GM12873 (cell line): Measurements from ENCODE around the gene RNF175.

Experiments used
- TF ChIP-seq, protein P1 (sequence below): IDR thresholded peaks from 2 replicates; pipeline ENCODE4 v1.5.1; 2012; ENCODE audit warnings: low read depth, mild to moderate bottlenecking, moderate library complexity, low read length, control low read depth; ENCODE audit not compliant: insufficient read depth; ENCODE audit errors: missing control alignments

Gene RNF175

DNA sequence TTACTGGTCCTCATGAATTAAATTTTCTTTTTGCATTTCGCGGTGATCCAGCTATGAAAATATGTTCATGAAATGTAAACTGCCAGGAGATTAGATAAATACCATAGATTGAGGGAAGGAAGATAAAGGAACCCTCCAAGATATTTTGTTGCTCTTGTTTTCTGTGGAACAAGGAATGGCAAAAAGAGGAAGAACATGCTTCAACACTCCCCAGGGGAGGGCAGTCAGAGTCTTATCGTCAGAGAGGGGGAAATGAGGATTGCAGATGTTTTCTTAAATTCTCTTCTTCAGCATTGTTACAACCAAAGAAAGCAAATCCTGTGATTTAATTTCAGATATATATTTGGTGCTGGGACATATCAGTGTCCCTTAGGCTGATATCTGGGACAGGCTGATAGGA lies 38.6 kb upstream of the RNF175 start:
- TF ChIP-seq, protein P1, sequence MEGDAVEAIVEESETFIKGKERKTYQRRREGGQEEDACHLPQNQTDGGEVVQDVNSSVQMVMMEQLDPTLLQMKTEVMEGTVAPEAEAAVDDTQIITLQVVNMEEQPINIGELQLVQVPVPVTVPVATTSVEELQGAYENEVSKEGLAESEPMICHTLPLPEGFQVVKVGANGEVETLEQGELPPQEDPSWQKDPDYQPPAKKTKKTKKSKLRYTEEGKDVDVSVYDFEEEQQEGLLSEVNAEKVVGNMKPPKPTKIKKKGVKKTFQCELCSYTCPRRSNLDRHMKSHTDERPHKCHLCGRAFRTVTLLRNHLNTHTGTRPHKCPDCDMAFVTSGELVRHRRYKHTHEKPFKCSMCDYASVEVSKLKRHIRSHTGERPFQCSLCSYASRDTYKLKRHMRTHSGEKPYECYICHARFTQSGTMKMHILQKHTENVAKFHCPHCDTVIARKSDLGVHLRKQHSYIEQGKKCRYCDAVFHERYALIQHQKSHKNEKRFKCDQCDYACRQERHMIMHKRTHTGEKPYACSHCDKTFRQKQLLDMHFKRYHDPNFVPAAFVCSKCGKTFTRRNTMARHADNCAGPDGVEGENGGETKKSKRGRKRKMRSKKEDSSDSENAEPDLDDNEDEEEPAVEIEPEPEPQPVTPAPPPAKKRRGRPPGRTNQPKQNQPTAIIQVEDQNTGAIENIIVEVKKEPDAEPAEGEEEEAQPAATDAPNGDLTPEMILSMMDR, result no peak

DNA sequence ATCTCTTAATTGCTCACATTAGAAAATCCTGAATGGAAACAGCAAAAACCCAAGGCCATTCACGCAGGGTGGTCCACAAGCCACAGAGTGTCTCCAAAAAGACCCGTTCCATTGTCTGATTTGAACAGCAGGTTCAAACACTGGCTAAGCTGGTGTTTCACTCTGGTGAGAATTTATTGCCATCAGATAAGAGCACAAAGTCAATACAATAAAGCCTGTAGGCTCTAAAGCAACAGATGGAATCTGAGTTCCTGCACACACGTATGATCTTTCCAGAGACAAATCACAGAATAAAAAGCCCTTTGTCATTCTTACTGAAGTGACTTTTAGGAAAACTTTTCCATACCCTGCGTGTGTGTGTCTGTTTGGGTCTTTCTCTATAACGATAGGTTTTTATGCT lies 34.2 kb upstream of the RNF175 start:
- TF ChIP-seq, protein P1, result no peak

DNA sequence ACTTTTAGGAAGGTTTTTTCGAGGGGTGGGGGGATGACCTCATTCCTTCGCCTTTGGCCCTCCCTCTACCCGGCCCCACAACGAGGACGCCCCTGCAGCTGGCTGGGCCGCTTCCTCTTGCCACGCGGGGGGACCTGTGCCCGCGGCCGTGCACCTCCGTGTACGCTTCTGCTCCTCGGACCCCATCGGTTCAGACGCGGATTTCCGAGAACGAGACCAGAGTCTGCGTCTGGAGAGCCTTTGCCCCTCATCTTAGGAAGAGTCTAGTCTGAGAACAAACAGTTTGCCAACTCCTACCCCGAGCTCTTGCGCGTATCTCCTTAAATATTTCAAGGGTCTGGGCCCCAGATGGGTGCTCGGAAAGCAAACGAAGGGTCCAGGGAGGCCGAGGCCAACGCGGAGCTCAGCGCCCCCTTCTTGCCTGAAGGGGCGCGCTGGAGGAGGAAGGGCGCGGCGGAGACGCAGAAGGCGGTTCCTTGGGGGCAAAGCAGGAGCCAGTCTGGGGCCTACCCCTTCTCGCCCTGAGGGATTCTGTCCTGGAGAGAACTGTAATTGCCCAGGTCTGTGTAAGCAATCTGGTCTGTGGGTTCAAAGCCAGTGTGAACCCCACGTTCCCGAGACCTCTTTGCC lies 32.9 kb upstream of the RNF175 start:
- TF ChIP-seq, protein P1, result no peak

DNA sequence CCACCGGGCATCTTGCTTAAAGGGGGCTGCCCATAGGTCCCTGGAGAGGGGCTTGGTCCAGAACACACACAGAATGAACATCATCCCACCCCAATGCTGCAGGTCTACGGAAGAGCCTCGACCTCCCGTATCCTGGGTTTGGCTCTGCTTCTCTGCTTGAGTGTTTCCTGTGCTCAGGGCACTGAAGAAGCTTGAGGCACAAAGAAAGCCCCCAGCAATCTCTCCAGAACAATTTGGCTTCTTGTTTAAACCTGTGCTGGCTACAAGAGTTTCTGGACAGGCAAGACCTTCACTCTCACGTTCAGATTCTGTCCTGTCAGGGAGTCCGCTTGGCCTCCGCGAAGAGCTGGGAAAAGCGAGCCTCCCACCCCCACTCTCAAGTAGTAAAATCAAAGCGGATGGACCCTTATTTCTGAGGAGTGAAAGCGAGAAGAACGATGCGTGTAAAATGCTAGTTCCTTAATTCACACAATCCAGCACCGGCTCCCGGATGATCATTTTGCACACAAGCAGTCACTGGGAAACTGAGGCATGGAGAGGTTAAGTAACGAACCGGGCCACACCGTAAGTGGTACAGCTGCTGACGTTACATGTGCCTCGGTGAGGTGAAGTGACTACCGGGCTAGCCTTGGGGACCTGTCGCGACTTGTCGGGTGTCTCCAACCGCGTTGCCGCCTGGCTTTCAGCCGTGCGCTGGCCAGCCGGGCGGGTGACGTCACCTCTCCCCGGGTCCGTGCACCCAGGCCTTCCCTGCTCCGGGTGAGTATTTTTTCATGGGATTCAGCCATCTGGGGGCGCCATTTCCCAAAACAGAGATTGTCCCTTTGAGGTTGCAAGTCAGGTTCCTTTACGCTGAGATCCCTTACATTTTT lies 32.2 kb upstream of the RNF175 start:
- TF ChIP-seq, protein P1, result no peak

DNA sequence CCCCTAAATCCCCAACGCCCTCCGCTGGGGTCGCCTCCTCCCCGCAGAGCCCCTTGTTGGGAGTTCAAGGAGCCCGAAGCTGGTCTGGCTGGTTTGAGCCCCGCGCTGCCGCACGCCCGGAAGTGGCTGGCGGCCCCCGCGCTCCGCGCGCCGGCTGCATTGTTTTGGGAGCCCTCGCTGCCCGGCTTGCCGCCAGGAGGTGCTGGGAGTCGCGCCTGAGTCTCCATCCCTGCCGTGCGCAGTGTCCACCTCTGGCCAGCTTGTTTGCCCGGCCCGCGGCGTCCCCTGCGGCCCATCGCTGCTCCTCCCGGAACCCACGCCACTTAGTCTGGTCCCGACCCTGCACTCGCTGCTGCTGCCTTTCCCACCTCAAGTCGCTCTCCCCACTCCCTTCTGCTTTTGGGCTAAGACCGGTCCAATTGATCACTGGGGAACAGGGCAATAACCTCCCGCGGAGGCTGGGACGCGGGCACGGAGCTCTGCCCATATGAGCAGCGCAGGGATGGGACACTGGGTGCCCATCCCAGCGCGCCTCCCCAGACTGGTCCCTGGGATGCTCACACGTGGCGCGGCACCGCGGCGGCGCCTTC lies 31.2 kb upstream of the RNF175 start:
- TF ChIP-seq, protein P1, result peak; percentile 28

DNA sequence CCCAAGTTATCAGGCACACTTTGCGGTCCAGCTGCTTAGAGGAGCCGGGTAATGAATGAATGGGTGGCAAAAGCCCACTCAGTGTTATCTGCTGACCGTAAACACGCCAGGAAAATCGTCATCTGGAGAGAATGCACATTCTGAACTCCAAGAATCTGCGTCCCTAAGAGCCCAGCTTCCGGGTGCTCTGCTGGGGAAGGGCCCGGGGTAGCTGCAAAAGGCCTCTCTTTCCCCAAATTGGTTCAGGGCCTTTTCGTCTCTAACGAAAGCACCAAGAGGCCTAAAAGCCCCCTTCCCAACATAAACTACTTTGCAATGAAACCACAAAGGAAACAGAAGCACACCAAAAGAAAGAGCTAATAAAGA lies 30.7 kb upstream of the RNF175 start:
- TF ChIP-seq, protein P1, result no peak
